DND-41 (cell line): ENCODE measurements around the gene COQ6.

Experiments used
- EZH2 ChIP-seq: IDR thresholded peaks from 3 replicates; pipeline ENCODE4 v1.6.1; 2012; ENCODE audit warnings: borderline replicate concordance, low read depth, mild to moderate bottlenecking, moderate library complexity, low read length, inconsistent platforms; ENCODE audit not compliant: severe bottlenecking
- TF ChIP-seq, protein P1 (sequence below): IDR thresholded peaks from 2 replicates; pipeline ENCODE4 v1.5.1; 2012; ENCODE audit warnings: borderline replicate concordance, low read length, moderate library complexity, mild to moderate bottlenecking; ENCODE audit not compliant: poor library complexity, severe bottlenecking; ENCODE audit errors: extremely low read depth

DNA sequence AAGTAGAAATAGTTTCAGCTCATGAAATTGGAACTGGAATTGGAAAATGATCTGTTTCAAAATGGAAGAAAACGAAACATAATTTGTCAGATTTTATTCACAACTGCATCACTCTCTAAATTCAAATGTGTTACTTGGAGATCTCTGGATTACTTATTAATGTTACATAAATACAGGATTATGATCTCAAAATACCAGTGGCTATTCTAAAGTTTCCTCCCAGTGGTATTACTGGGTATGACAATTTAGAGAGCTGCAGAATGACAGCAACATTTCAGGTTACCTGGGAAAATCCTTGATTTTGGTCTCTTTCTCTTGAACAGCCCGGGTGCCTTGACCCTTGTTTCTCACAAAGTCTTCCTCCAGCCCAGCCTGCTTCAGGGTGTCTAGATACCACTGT lies 14.4 kb upstream of the COQ6 start:
- TF ChIP-seq EZH2 = no peak
- TF ChIP-seq, protein P1, sequence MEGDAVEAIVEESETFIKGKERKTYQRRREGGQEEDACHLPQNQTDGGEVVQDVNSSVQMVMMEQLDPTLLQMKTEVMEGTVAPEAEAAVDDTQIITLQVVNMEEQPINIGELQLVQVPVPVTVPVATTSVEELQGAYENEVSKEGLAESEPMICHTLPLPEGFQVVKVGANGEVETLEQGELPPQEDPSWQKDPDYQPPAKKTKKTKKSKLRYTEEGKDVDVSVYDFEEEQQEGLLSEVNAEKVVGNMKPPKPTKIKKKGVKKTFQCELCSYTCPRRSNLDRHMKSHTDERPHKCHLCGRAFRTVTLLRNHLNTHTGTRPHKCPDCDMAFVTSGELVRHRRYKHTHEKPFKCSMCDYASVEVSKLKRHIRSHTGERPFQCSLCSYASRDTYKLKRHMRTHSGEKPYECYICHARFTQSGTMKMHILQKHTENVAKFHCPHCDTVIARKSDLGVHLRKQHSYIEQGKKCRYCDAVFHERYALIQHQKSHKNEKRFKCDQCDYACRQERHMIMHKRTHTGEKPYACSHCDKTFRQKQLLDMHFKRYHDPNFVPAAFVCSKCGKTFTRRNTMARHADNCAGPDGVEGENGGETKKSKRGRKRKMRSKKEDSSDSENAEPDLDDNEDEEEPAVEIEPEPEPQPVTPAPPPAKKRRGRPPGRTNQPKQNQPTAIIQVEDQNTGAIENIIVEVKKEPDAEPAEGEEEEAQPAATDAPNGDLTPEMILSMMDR = peak; percentile 49
